Measurements from ENCODE around the gene OPALIN. TPM values are rescaled to one million over a fixed set of nuclear protein-coding genes. Genes with fewer than 3 reads are reported as not detected.

Gene OPALIN
- total and polyA plus RNA-seq, 5 donors: not detected

DNA sequence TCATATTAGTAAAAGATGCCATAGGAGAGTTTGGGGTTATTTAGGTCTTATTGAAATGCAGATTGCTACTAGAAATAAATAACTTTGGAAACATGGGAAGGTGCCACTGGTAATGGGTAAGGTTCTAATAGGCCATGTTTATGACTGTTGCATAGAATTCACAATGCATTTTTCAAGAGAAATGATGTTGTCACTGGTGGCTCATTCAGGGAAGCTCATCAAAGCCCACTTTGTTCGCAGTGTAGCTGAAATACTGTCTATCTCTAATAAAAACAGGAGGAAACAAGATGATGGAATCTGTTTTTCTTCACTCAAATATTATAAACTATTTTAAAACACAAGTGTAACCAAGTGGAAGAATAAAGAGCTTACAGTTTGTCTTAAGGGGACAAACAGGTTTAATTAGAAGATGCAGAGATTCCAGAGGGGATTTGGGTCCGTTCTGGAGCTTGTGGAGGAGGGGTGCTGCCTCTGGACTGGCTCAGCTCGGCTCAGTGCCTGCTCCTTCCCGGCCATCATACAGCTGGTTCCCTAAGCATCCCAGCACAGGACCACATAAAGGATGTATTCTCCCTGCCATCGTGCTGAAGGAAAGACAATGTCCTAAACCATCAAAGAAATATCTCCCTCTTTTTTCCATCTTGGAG, 20.4 kb downstream of the OPALIN start:
- Histone ChIP-seq H3K27ac (ENCODE audit: low read length) (no peak overlapping the region), H3K4me3 (ENCODE audit: low read length) (no peak overlapping the region), H3K4me1 (ENCODE audit: control insufficient read depth, insufficient read depth, low read length) (no peaks in the 10 kb centered on the region), H3K27me3 (ENCODE audit: control insufficient read depth, insufficient read depth) (no peaks in the 10 kb centered on the region), H3K9me3 (ENCODE audit: control insufficient read depth, low read length) (no peaks in the 10 kb centered on the region)
- intact Hi-C loops (cut with DNase I): no loop called here
- ATAC-seq (peak in 1 of 2 donors; percentile 8), DNase-seq (no peak)
- WGBS: 43% methylated on average over 5 of the region's 5 CpGs

DNA sequence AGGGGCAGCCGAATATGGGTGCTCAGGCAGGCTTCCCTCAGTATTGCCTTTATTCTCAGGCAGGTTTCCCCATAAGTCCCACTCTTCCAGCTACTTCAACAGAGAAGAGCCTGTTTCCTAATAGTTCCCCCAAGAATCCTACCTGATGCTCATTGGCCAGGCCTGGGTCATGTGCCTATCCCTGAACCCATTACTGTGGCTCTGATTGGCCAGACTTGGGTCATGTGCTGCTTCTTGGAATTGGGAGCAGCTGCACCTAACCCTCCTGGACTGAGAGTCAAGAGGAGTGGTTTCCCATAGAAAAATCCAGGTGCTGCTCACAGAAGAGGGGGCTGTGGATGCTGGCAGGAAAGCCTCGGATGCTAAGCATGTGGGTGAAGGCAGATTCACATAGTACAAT, 21.7 kb downstream of the OPALIN start:
- 94% methylated on average over 2 of the region's 2 CpGs for WGBS
- Histone ChIP-seq H3K9me3 (ENCODE audit: control insufficient read depth, low read length) (no peaks in the 10 kb centered on the region), H3K4me1 (ENCODE audit: control insufficient read depth, insufficient read depth, low read length) (no peaks in the 10 kb centered on the region), H3K27ac (ENCODE audit: low read length) (no peak overlapping the region), H3K4me3 (ENCODE audit: low read length) (no peak overlapping the region), H3K27me3 (ENCODE audit: control insufficient read depth, insufficient read depth) (no peaks in the 10 kb centered on the region)
- no peak for DNase-seq
- intact Hi-C loops (cut with DNase I): no loop called here
- no peak for ATAC-seq

DNA sequence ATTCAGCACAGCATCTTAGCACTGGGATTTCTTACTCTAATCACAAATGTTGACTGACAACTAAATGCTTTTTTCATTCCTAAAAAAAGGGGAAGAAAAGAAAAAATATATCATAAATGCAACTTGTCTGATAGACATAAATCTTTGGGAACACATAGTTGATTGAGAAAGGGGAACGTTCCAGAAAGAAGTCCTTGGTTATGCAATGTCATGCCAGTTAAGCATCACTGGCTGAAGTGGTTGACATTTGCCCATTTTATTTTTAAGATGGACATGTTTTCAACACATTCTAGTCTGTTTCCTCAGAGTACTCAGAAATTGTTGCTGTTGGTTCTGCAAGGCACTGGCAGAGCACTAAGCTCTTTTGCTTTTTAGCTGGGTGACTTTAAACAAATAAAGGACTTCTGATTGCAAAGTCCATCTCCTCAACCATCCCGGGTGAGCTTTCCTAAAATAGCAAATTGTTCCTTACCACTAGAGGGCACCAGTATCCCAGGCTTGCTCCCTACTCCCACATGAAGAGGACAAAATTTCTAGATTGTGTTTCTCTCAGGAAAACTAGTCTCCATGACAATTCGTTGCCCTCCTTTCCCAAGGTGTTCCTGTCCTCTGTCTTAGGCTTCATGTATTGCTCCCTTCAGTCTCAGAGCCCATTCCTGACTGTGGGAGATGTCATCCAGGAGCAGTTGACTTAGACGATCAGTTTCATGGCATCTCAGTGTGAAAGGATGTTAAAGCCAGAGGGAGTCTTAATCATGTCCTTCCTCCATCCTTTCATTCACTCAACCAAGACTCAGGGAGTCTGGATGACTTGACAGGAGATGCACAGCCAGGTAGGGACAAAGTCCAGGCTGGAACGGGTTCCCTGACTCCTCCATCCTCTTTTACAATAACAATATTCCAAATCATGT, 23.9 kb downstream of the OPALIN start:
- H3K4me1 ChIP-seq (ENCODE audit: control insufficient read depth, insufficient read depth, low read length): no peaks in the 10 kb centered on the region
- H3K27ac ChIP-seq (ENCODE audit: low read length): no peak overlapping the region
- no peaks in the 10 kb centered on the region for H3K27me3 ChIP-seq (ENCODE audit: control insufficient read depth, insufficient read depth)
- DNase-seq (no peak), ATAC-seq (peak in 1 of 2 donors; percentile 55)
- intact Hi-C loops (cut with DNase I): no loop called here
- H3K9me3 ChIP-seq (ENCODE audit: control insufficient read depth, low read length): no peaks in the 10 kb centered on the region
- 41% methylated on average over 5 of the region's 5 CpGs for WGBS
- no peak overlapping the region for H3K4me3 ChIP-seq (ENCODE audit: low read length)

DNA sequence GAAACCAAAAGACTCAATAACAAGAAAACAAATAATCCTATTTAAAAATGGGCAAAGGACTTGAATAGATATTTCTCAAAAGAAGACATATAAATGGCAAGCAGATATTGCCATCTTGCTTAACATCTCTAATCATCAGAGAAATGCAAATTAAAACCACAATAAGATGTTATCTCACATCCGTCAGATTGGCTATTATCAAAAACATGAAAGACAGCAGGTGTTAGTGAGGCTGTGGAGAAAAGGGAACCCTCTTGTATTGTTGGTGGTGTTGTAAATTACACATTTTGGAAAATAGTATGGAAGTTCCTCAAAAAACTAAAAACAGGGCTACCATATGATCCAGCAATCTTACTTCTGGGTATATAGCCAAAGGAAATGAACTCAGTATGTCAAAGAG, 25.7 kb downstream of the OPALIN start:
- H3K4me3 ChIP-seq (ENCODE audit: low read length): no peak overlapping the region
- 61% methylated on average over 1 of the region's 1 CpG for WGBS
- H3K4me1 ChIP-seq (ENCODE audit: control insufficient read depth, insufficient read depth, low read length): no peaks in the 10 kb centered on the region
- DNase-seq (no peak), ATAC-seq (no peak)
- no peaks in the 10 kb centered on the region for H3K9me3 ChIP-seq (ENCODE audit: control insufficient read depth, low read length)
- H3K27me3 ChIP-seq (ENCODE audit: control insufficient read depth, insufficient read depth): no peaks in the 10 kb centered on the region
- no peak overlapping the region for H3K27ac ChIP-seq (ENCODE audit: low read length)
- intact Hi-C loops (cut with DNase I): no loop called here

DNA sequence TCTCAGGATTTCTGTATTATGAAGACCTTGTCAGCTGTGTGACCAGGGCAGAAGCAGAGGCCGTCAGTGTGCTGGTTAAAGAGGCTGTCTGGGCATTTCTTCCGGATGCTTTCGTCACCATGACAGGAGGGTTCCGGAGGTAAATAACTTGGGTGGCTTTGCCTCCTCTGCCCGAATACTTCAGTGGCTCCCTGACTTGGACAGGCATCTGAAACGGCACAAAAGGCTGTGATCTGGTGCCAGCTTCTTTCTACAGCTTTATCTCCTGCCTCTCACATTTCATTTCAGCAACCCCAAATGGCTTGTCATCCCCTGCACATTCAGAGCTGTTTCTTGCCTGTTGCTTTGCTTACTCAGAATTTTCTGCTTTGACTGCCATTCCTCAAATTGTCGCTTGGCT, 31.3 kb downstream of the OPALIN start:
- intact Hi-C loops (cut with DNase I): no loop called here
- WGBS: 45% methylated on average over 7 of the region's 7 CpGs
- DNase-seq: no peak

DNA sequence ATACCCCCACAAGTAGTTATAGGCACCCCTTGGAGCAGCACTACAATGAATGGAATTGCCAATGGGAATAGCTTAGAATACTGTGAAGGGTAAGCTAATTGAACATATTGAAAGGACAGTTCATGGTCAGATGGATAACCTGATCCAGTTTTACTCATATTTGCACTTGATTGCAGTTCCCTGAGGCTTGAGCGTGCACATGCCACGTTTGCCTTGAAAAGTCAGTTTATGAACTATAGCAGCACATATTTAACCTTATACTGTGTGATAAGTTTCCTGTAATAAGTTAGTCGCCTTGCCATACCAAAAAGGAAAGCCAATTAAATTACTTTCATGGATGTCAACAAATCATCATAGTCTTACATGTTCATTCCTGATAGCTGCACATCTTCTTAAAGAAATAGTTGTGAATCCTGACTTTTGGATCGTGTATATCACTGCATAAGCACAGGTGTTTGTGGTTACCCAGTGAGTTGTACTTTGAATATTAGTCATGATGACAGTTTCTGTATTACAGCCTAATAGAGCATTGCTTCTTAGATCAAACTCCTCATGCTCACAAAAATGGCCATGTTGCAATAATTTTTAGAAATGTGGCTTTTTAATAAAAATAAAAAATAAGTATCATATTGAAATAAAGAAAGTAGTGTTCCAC, 33.0 kb downstream of the OPALIN start:
- H3K27me3 ChIP-seq (ENCODE audit: control insufficient read depth, insufficient read depth): no peaks in the 10 kb centered on the region
- intact Hi-C loops (cut with DNase I): no loop called here
- H3K4me1 ChIP-seq (ENCODE audit: control insufficient read depth, insufficient read depth, low read length): peaks cover 2% of the 10 kb centered on the region
- DNase-seq: no peak
- no peak for ATAC-seq
- H3K4me3 ChIP-seq (ENCODE audit: low read length): no peak overlapping the region
- no peaks in the 10 kb centered on the region for H3K9me3 ChIP-seq (ENCODE audit: control insufficient read depth, low read length)
- H3K27ac ChIP-seq (ENCODE audit: low read length): no peak overlapping the region
- 80% methylated on average over 4 of the region's 4 CpGs for WGBS

More for the DNA sequence above, 31.3 kb downstream of the OPALIN start:
- Histone ChIP-seq H3K4me1 (ENCODE audit: control insufficient read depth, insufficient read depth, low read length) (no peaks in the 10 kb centered on the region), H3K4me3 (ENCODE audit: low read length) (no peak overlapping the region), H3K27me3 (ENCODE audit: control insufficient read depth, insufficient read depth) (no peaks in the 10 kb centered on the region), H3K27ac (ENCODE audit: low read length) (no peak overlapping the region), H3K9me3 (ENCODE audit: control insufficient read depth, low read length) (no peaks in the 10 kb centered on the region)
- ATAC-seq: no peak

DNA sequence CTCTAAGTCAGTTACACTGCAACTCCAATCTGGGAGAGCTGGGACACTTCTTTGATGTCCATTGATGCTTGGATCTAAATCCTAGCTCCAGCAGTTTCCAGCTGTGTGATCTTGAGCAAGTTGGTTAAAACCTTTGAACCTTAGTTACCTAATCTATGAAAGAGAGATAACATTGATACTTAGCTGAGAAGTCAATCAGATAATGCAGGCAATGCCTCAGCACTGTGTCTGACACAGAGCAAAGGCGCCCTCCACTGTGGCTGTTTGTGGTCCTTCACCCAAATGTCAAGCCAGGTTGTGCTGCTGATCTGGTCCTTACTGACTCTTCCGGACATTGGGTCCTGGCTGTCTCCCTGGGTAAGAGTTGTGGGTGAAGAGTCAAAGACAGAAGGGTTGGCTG, 34.4 kb downstream of the OPALIN start:
- ATAC-seq (no peak), DNase-seq (no peak)
- H3K4me1 ChIP-seq (ENCODE audit: control insufficient read depth, insufficient read depth, low read length): peaks cover 2% of the 10 kb centered on the region
- no peaks in the 10 kb centered on the region for H3K9me3 ChIP-seq (ENCODE audit: control insufficient read depth, low read length)
- intact Hi-C loops (cut with DNase I): no loop called here
- 54% methylated on average over 2 of the region's 2 CpGs for WGBS
- H3K27me3 ChIP-seq (ENCODE audit: control insufficient read depth, insufficient read depth): no peaks in the 10 kb centered on the region
- no peak overlapping the region for H3K27ac ChIP-seq (ENCODE audit: low read length)
- no peak overlapping the region for H3K4me3 ChIP-seq (ENCODE audit: low read length)

DNA sequence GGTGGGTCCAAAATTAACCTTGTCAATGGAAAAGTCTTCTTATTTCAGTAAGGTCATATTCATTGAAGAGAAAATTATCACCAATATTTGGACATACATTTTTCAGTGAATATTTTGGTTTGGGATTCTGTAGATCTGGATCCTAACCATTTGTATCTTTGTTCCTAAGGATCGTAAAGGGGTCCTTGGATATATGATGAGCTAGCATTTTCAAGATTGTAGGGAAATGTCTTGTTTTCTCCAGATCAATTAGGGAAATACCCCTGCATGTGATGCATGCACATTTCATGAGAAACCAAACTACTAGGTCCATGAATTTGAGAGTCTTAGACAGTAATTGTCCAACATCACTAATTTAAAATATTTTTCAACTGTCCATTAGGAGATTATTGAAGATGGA, 36.5 kb downstream of the OPALIN start:
- Histone ChIP-seq H3K9me3 (ENCODE audit: control insufficient read depth, low read length) (no peaks in the 10 kb centered on the region), H3K4me3 (ENCODE audit: low read length) (no peak overlapping the region), H3K27ac (ENCODE audit: low read length) (no peak overlapping the region), H3K27me3 (ENCODE audit: control insufficient read depth, insufficient read depth) (no peaks in the 10 kb centered on the region), H3K4me1 (ENCODE audit: control insufficient read depth, insufficient read depth, low read length) (peaks cover 2% of the 10 kb centered on the region)
- intact Hi-C loops (cut with DNase I): no loop called here
- no peak for DNase-seq
- 87% methylated on average over 1 of the region's 1 CpG for WGBS
- ATAC-seq: no peak

DNA sequence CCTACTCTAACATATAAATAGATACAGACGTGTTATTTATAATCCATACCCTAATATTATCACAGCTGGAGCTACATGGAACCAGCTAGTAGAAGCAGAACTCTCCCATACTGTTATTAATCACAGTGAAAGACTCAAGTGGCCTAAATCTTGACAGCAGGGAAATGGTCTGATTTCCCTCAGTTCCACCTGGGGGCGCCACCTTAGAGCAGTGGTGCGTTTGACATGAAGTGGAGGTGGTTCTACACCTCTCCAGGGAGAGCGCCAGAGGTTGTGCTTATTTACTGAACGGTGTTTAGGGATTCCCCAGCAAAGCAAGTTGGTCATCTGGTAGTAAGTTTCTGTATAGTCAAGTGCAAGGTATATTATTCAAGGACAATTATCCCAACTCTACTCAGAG, 37.0 kb downstream of the OPALIN start:
- no peak for ATAC-seq
- H3K4me1 ChIP-seq (ENCODE audit: control insufficient read depth, insufficient read depth, low read length): peaks cover 2% of the 10 kb centered on the region
- no peak overlapping the region for H3K27ac ChIP-seq (ENCODE audit: low read length)
- WGBS: 44% methylated on average over 5 of the region's 5 CpGs
- DNase-seq: no peak
- H3K9me3 ChIP-seq (ENCODE audit: control insufficient read depth, low read length): no peaks in the 10 kb centered on the region
- no peak overlapping the region for H3K4me3 ChIP-seq (ENCODE audit: low read length)
- intact Hi-C loops (cut with DNase I): no loop called here
- H3K27me3 ChIP-seq (ENCODE audit: control insufficient read depth, insufficient read depth): no peaks in the 10 kb centered on the region

DNA sequence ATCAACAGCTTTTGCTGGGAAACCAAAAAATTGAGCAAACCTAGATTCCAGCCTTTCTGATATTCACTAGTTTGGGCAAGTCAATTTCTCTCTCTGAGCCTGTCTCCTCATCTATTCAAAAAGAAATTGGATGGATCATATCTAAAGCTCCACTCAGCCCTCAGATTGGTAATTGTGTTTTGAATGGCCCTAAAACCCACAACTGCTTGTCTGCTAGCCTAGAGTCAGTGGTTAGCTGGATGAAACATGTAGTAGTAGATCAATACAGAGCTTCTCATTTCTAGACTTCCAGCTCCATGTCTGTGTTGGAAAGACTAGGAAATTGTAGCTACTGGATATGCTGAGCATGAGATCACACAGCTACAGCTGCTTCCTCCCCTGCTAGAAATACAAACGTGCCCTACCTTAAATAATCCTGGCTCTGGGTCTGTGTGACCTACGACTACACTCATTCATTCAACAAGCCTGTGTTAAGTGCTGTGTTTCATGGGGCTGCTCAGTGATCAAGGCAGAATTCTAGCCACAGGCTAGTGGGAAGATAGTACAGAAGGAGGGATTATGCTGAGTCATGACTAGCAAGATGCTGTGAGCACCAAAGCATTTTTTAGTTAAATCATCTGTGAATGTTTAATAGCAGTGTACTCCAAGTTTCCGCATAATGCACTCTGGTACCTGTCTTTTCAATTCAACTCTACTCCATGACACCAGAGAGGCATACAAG, 38.9 kb downstream of the OPALIN start:
- intact Hi-C loops (cut with DNase I): no loop called here

More for the DNA sequence above, 38.9 kb downstream of the OPALIN start:
- ATAC-seq: no peak
- 38% methylated on average over 3 of the region's 3 CpGs for WGBS
- Histone ChIP-seq H3K4me1 (ENCODE audit: control insufficient read depth, insufficient read depth, low read length) (peaks cover 2% of the 10 kb centered on the region), H3K9me3 (ENCODE audit: control insufficient read depth, low read length) (no peaks in the 10 kb centered on the region), H3K27ac (ENCODE audit: low read length) (no peak overlapping the region), H3K27me3 (ENCODE audit: control insufficient read depth, insufficient read depth) (no peaks in the 10 kb centered on the region), H3K4me3 (ENCODE audit: low read length) (no peak overlapping the region)
- no peak for DNase-seq
